HepG2 (cell line): Measurements from ENCODE around the gene SAMD4B. TPM values are rescaled to one million over a fixed set of nuclear protein-coding genes. Genes with fewer than 3 reads are reported as not detected.

Source experiments
- CBX2 ChIP-seq, 2 experiments: fragments of 200-600 bp in 1 of 2; sonication (generic); formaldehyde crosslinking in 1 of 2; IDR thresholded peaks; 2 replicates each; pipeline versions ENCODE4 v1.7.0 to v1.8.1; 2018 to 2022; ENCODE audit warnings: low read depth in 2 of 2, low read length in 1 of 2, mild to moderate bottlenecking in 1 of 2, missing genetic modification reagents in 1 of 2
- CC2D1A ChIP-seq: sonication (generic); formaldehyde crosslinking; IDR thresholded peaks from 2 replicates; pipeline ENCODE4 v1.8.1; 2023; ENCODE audit warnings: mild to moderate bottlenecking, missing genetic modification reagents
- ETS1 ChIP-seq: sonication (generic); formaldehyde crosslinking; IDR thresholded peaks from 2 replicates; pipeline ENCODE4 v1.4.0; 2020; ENCODE audit warnings: missing genetic modification reagents
- FOXC1 ChIP-seq: sonication (generic); formaldehyde crosslinking; IDR thresholded peaks from 2 replicates; pipeline ENCODE4 v1.8.0; 2022; ENCODE audit warnings: mild to moderate bottlenecking, missing genetic modification reagents, borderline replicate concordance
- KDM3A ChIP-seq: IDR thresholded peaks from 2 replicates; pipeline ENCODE4 v1.6.1; 2018; ENCODE audit warnings: low read depth, missing compliant biosample characterization
- KDM5A ChIP-seq: fragments of 200-600 bp; sonication (generic); IDR thresholded peaks from 2 replicates; pipeline ENCODE4 v1.7.0; 2018; ENCODE audit warnings: antibody characterized with exemption, mild to moderate bottlenecking, low read length, borderline replicate concordance
- MAFK ChIP-seq, 2 experiments: IDR thresholded peaks in 1 of 2; conservative IDR thresholded peaks in 1 of 2; 2 replicates each; pipeline ENCODE4 v1.6.1; 2011; ENCODE audit warnings: improper control_type of control experiment in 2 of 2, low read length in 2 of 2
- NFATC3 ChIP-seq: sonication (generic); formaldehyde crosslinking; IDR thresholded peaks from 2 replicates; pipeline ENCODE4 v1.5.1; 2020; ENCODE audit warnings: mild to moderate bottlenecking, missing genetic modification reagents
- SALL2 ChIP-seq: sonication (generic); formaldehyde crosslinking; IDR thresholded peaks from 2 replicates; pipeline ENCODE4 v1.8.1; 2023; ENCODE audit warnings: mild to moderate bottlenecking, missing genetic modification reagents, inconsistent platforms
- TGIF2 ChIP-seq: IDR thresholded peaks from 2 replicates; pipeline ENCODE4 v1.6.1; 2016; ENCODE audit warnings: control low read depth, missing compliant biosample characterization
- XRCC5 ChIP-seq: fragments of 200-400 bp; formaldehyde crosslinking; optimal IDR thresholded peaks from 2 replicates; pipeline ENCODE3; 2017; ENCODE audit warnings: mild to moderate bottlenecking, low read length
- ZBTB7B ChIP-seq: sonication (generic); formaldehyde crosslinking; IDR thresholded peaks from 2 replicates; pipeline ENCODE4 v1.4.0; 2020; ENCODE audit warnings: missing genetic modification reagents
- ZFX ChIP-seq: sonication (generic); formaldehyde crosslinking; IDR thresholded peaks from 2 replicates; pipeline ENCODE4 v1.4.0; 2020; ENCODE audit warnings: mild to moderate bottlenecking, low read depth, missing genetic modification reagents, moderate library complexity
- ZKSCAN8 ChIP-seq: IDR thresholded peaks from 2 replicates; pipeline ENCODE4 v1.6.1; 2016; ENCODE audit warnings: borderline replicate concordance, missing genetic modification reagents, missing compliant biosample characterization
- ZNF30 ChIP-seq: sonication (generic); formaldehyde crosslinking; IDR thresholded peaks from 2 replicates; pipeline ENCODE4 v1.5.0; 2020; ENCODE audit warnings: mild to moderate bottlenecking, missing genetic modification reagents
- ZNF33B ChIP-seq: sonication (generic); formaldehyde crosslinking; IDR thresholded peaks from 2 replicates; pipeline ENCODE4 v1.5.1; 2020; ENCODE audit warnings: mild to moderate bottlenecking, missing genetic modification reagents
- ZNF383 ChIP-seq: sonication (generic); formaldehyde crosslinking; IDR thresholded peaks from 2 replicates; pipeline ENCODE4 v1.4.0; 2020; ENCODE audit warnings: missing genetic modification reagents, mild to moderate bottlenecking, borderline replicate concordance
- ZNF512B ChIP-seq: sonication (generic); formaldehyde crosslinking; IDR thresholded peaks from 2 replicates; pipeline ENCODE4 v1.5.1; 2020; ENCODE audit warnings: missing genetic modification reagents, mild to moderate bottlenecking, borderline replicate concordance
- ZNF746 ChIP-seq: sonication (generic); formaldehyde crosslinking; IDR thresholded peaks from 2 replicates; pipeline ENCODE4 v1.8.0; 2022; ENCODE audit warnings: mild to moderate bottlenecking, missing genetic modification reagents
- ZNF773 ChIP-seq: sonication (generic); formaldehyde crosslinking; IDR thresholded peaks from 2 replicates; pipeline ENCODE4 v1.4.0; 2020; ENCODE audit warnings: missing genetic modification reagents, borderline replicate concordance
- ZNF782 ChIP-seq: sonication (generic); formaldehyde crosslinking; IDR thresholded peaks from 2 replicates; pipeline ENCODE4 v1.4.0; 2020; ENCODE audit warnings: missing genetic modification reagents, mild to moderate bottlenecking, borderline replicate concordance
- polyA plus RNA-seq, 8 experiments: library from polyadenylated mRNA; depleted of rRNA in 3 of 8; stranded (reverse) in 7 of 8; unstranded in 1 of 8; fragments of >200 nt; fragmentation: Illumina TruSeq in 4 of 8; extraction: Trizol in 4 of 8; gene quantifications; 2 replicates each; pipeline versions ENCODE4 v1.2.1 to v1.2.3, GENCODE V29; 2011 to 2016; ENCODE audit warnings: low read depth in 4 of 8, missing spikeins in 1 of 8, mixed read lengths in 1 of 8; ENCODE audit not compliant: insufficient read depth in 1 of 8
- total RNA-seq, 5 experiments: library from RNA; depleted of rRNA; stranded (reverse); fragments of >200 nt; fragmentation: Illumina TruSeq; extraction: Trizol; gene quantifications; 2 replicates each; pipeline ENCODE4 v1.2.3, GENCODE V29; 2016; ENCODE audit warnings: low read depth in 1 of 5
- TF ChIP-seq, protein P1 (sequence below): sonication (generic); formaldehyde crosslinking; IDR thresholded peaks from 2 replicates; pipeline ENCODE4 v1.8.1; 2023; ENCODE audit warnings: mild to moderate bottlenecking, missing genetic modification reagents
- TF ChIP-seq, protein P2 (sequence below): sonication (generic); formaldehyde crosslinking; IDR thresholded peaks from 2 replicates; pipeline ENCODE4 v1.5.0; 2020; ENCODE audit warnings: missing genetic modification reagents, mild to moderate bottlenecking, borderline replicate concordance
- TF ChIP-seq, protein P3 (sequence below): sonication (generic); formaldehyde crosslinking; IDR thresholded peaks from 2 replicates; pipeline ENCODE4 v1.4.0; 2020; ENCODE audit warnings: missing genetic modification reagents, low read depth, mild to moderate bottlenecking, borderline replicate concordance

SAMD4B gene
- total and polyA plus RNA-seq, 2 of the 13 experiments (the other 11 are each of a cell fraction or from before 2014, with no cell fraction given): 26.0 to 31.8 TPM

GRCh38 chr19:39410017-39410830, 68.0 kb downstream of the SAMD4B start (continued):
- TF ChIP-seq ZFX (peak; percentile 49), ETS1 (no peak), FOXC1 (no peak), KDM5A (no peak), KDM3A (CRISPR knock-in tag) (no peak), ZNF33B (no peak), CBX2 (IDR thresholded peaks at IDR 0.05; ENCODE audit: low read depth, low read length) (no peak), CBX2 (CRISPR knock-in tag; IDR thresholded peaks at IDR 0.05; ENCODE audit: low read depth) (no peak), ZNF30 (CRISPR knock-in tag) (no peak), XRCC5 (no peak), ZNF512B (CRISPR knock-in tag) (no peak), ZNF773 (CRISPR knock-in tag) (no peak), ZNF782 (CRISPR knock-in tag) (peak; percentile 36; the same call in 1 of the 2 replicates), ZNF383 (CRISPR knock-in tag) (no peak; the same call in 1 of the 2 replicates), NFATC3 (CRISPR knock-in tag) (no peak), CC2D1A (CRISPR knock-in tag) (no peak), SALL2 (no peak), TGIF2 (CRISPR knock-in tag) (no peak), ZNF746 (CRISPR knock-in tag) (no peak), ZBTB7B (CRISPR knock-in tag) (peak; percentile 73; the same call in 1 of the 2 replicates), ZKSCAN8 (no peak), MAFK (conservative IDR thresholded peaks at IDR 0.05 in 1 of 2, IDR thresholded peaks at IDR 0.05 in 1 of 2; ENCODE audit: low read length in 2 of 2) (no peak)
- TF ChIP-seq, protein P1, sequence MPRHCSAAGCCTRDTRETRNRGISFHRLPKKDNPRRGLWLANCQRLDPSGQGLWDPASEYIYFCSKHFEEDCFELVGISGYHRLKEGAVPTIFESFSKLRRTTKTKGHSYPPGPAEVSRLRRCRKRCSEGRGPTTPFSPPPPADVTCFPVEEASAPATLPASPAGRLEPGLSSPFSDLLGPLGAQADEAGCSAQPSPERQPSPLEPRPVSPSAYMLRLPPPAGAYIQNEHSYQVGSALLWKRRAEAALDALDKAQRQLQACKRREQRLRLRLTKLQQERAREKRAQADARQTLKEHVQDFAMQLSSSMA (CRISPR knock-in tag): no peak
- TF ChIP-seq, protein P2, sequence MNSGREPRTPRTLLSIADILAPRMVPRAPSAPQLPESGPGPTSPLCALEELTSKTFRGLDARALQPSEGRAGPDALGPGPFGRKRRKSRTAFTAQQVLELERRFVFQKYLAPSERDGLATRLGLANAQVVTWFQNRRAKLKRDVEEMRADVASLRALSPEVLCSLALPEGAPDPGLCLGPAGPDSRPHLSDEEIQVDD (CRISPR knock-in tag): no peak
- TF ChIP-seq, protein P3, sequence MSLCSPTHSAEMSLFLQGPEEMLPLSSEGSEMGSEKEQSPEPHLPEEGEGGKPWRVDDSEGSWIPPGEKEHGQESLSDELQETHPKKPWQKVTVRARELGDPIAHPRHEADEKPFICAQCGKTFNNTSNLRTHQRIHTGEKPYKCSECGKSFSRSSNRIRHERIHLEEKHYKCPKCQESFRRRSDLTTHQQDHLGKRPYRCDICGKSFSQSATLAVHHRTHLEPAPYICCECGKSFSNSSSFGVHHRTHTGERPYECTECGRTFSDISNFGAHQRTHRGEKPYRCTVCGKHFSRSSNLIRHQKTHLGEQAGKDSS: peak; percentile 62; the same call in 1 of the 2 replicates
